ENCODE measurements around the gene PAX8. TPM values are rescaled to one million over a fixed set of nuclear protein-coding genes. Genes with fewer than 3 reads are reported as not detected.
"Not testable (repeated sequence)": the region's sequence is repeated elsewhere in the genome, so short reads cannot be mapped to it uniquely, and the experiment has no call there.

Gene PAX8
- total and polyA plus RNA-seq, 5 experiments from 2014 or later: 0.52 to 1.6 (median 0.73) TPM

- ATAC-seq: no peak
- Mint-ChIP-seq H3K36me3 (peaks cover 0 to 24% (median 0%) of the 10 kb centered on the region in 3 donors), H3K27me3 (no peaks in the 10 kb centered on the region), H3K9me3 (no peaks in the 10 kb centered on the region), H3K4me3 (no peak overlapping the region), H3K4me1 (peaks cover 0 to 41% (median 13%) of the 10 kb centered on the region in 4 donors), H3K27ac (peak overlapping the region in 2 of 10 donors; percentile 28 to 31)
- no peak for DNase-seq
- POLR2A ChIA-PET: no interaction called here
These were observed 39.6 kb downstream of the PAX8 start for GRCh38 chr2:113238871-113239839.

DNA sequence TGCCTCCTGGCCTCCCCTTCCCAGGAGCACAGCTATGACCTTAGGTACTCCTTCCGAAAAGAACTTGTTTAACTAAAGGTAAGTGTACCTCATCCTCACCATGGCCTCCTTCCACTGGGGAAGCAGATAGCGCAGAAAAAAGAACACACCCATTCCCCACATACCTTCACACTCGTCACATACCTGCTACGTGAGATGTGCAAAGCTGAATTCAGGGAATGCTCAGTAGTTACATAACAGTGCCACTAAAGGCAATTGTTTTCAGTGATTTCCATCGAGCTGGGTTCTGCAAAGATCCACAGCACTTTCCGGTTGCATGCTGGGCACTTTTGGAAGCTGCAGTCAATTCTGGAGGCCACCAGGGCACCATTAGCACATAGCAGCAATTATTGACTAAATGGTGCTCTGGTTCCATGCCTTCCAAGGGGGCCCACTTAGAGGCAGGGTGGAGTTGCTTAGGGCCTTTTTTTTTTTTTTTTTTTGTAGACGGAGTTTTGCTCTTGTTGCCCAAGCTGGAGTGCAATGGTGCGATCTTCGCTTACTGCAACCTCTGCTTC lies 41.0 kb downstream of the PAX8 start:
- H3K9me3 Mint-ChIP-seq: no peaks in the 10 kb centered on the region
- POLR2A ChIA-PET: no interaction called here
- H3K27me3 Mint-ChIP-seq: no peaks in the 10 kb centered on the region
- ATAC-seq (no peak), DNase-seq (no peak)
- H3K27ac Mint-ChIP-seq: peak overlapping the region in 1 of 10 donors; percentile 84
- H3K36me3 Mint-ChIP-seq: peaks cover 0 to 24% (median 0%) of the 10 kb centered on the region in 3 donors
- peak overlapping the region in 6 of 10 donors; percentile 39 to 85 (median 52) for H3K4me3 Mint-ChIP-seq
- peaks cover 0 to 41% (median 13%) of the 10 kb centered on the region in 4 donors for H3K4me1 Mint-ChIP-seq

GRCh38 chr2:113236367-113237159 lies 42.2 kb downstream of the PAX8 start:
- peak overlapping the region in 6 of 10 donors; percentile 50 to 85 (median 78) for H3K4me3 Mint-ChIP-seq
- POLR2A ChIA-PET: interaction anchor here (0.9 kb wide), 1 partner anchor 20 kb away, joined by 3 read pairs; no protein-coding TSS in a partner anchor
- DNase-seq: no peak
- ATAC-seq: no peak
- no peaks in the 10 kb centered on the region for H3K27me3 Mint-ChIP-seq
- peaks cover 0 to 24% (median 0%) of the 10 kb centered on the region in 3 donors for H3K36me3 Mint-ChIP-seq
- H3K4me1 Mint-ChIP-seq: peaks cover 0 to 41% (median 13%) of the 10 kb centered on the region in 4 donors
- H3K9me3 Mint-ChIP-seq: no peaks in the 10 kb centered on the region
- H3K27ac Mint-ChIP-seq: peak overlapping the region in 5 of 10 donors; percentile 40 to 84 (median 63)

- H3K4me3 Mint-ChIP-seq: peak overlapping the region; percentile 27 to 98 (median 92)
- H3K4me1 Mint-ChIP-seq: peaks cover 5 to 35% (median 10%) of the 10 kb centered on the region in 4 donors
- peak overlapping the region in 9 of 10 donors; percentile 77 to 97 (median 94) for H3K27ac Mint-ChIP-seq
- not testable (repeated sequence) for H3K27me3 Mint-ChIP-seq, H3K9me3 Mint-ChIP-seq
- H3K36me3 Mint-ChIP-seq: peaks cover 0 to 21% (median 0%) of the 10 kb centered on the region in 3 donors
- POLR2A ChIA-PET: interaction anchor here (0.5 to 1.9 kb wide), 9 partner anchors 10 to 64 kb away, joined by 3 to 14 read pairs (median 4); partner anchors contain the start of gene PSD4
- peak in 8 of 10 donors; percentile 17 to 82 (median 47) for DNase-seq
- peak; percentile 89 to 94 for ATAC-seq
These were observed 43.1 kb downstream of the PAX8 start for GRCh38 chr2:113235347-113236226.

- DNase-seq: no peak
- peaks cover 6 to 34% (median 15%) of the 10 kb centered on the region in 4 donors for H3K4me1 Mint-ChIP-seq
- H3K36me3 Mint-ChIP-seq: peaks cover 0 to 21% (median 0%) of the 10 kb centered on the region in 3 donors
- H3K9me3 Mint-ChIP-seq: no peaks in the 10 kb centered on the region
- no peaks in the 10 kb centered on the region for H3K27me3 Mint-ChIP-seq
- peak overlapping the region in 7 of 10 donors; percentile 89 to 97 (median 94) for H3K27ac Mint-ChIP-seq
- peak overlapping the region; percentile 27 to 98 (median 92) for H3K4me3 Mint-ChIP-seq
- POLR2A ChIA-PET: interaction anchor here (0.7 to 1.9 kb wide), 8 partner anchors 11 to 63 kb away, joined by 3 to 14 read pairs (median 4); partner anchors contain the start of gene PSD4
- no peak for ATAC-seq
These were observed 43.9 kb downstream of the PAX8 start for GRCh38 chr2:113234721-113235346.

DNA sequence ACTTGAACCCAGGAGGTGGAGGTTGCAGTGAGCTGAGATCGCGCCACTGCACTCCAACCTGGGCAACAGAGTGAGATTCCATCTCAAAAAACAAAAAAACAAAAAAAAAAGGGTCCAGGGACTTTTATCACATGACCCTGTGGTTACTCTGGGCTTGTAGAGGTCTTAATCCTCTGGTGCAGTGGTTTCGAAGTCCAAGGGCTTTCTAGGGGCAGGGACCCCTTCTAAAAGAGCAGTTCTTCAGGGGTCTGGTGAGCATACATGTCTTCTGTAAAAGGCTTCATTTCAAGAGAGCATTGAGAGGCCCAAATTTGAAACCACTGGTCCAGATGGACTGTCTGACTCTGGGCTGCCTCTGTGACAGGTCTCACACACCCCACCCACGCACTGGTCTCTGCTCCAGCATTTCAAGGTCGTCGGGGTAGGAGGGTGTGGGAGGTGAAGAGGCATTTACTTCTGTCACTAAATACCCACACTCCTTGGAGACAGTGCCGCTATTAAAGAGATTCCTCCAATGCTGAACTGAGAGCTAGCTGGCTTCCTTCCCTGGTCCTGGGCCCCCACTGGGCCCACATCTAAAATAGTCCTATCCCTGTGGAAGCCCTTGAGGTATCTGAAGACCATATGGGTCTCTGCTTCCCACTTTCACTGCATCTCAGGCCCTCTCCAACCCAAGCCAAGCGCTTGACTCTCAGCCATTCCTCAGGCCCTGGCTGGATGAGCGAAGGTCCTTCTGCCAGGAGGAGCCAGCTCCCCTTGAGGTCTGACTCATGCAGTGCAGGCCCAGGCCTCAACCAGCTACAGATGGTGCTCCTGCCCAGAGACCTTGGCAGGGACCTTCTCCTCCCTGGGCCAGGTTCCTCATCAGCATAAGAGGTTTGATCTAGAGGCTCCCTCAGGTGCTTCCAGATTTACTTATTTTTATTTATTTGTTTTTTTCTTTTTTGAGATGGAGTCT lies 44.8 kb downstream of the PAX8 start:
- no peak for ATAC-seq
- Mint-ChIP-seq H3K4me1 (peaks cover 8 to 26% (median 16%) of the 10 kb centered on the region in 4 donors), H3K9me3 (no peaks in the 10 kb centered on the region), H3K27me3 (no peaks in the 10 kb centered on the region), H3K27ac (peak overlapping the region in 3 of 10 donors; percentile 36 to 95 (median 47)), H3K36me3 (peaks cover 0 to 15% (median 0%) of the 10 kb centered on the region in 3 donors), H3K4me3 (peak overlapping the region in 5 of 10 donors; percentile 4 to 26 (median 18))
- no peak for DNase-seq
- POLR2A ChIA-PET: interaction anchor here (1.9 kb wide), 1 partner anchor 29 kb away, joined by 14 read pairs; no protein-coding TSS in a partner anchor

GRCh38 chr2:113232740-113233139 lies 46.0 kb downstream of the PAX8 start:
- H3K27ac Mint-ChIP-seq: no peak overlapping the region
- ATAC-seq (no peak), DNase-seq (no peak)
- H3K36me3 Mint-ChIP-seq: peaks cover 0 to 8% (median 0%) of the 10 kb centered on the region in 3 donors
- H3K4me3 Mint-ChIP-seq: no peak overlapping the region
- POLR2A ChIA-PET: interaction anchor here (0.7 kb wide), 1 partner anchor 52 kb away, joined by 3 read pairs; no protein-coding TSS in a partner anchor
- H3K27me3 Mint-ChIP-seq: no peaks in the 10 kb centered on the region
- H3K9me3 Mint-ChIP-seq: no peaks in the 10 kb centered on the region
- peaks cover 8 to 23% (median 16%) of the 10 kb centered on the region in 4 donors for H3K4me1 Mint-ChIP-seq

DNA sequence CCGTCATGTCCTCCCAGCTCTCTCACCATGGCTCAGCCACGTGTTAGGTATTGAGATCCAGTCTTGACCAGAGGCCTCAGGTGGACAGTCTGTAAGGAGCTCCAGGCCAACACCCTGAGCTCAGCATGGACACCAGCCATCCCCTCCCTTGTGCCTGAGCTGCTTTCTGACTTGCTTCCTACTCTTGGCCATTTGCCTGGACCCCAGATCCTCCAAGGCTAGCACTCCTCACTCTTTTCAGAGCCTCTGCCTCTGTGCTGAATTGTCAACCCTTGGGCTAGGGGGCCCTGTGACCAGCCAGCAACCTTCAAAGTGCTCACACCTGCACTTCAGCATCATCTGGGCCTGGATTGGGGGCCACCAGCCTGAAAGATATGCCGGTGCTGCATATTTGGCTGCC lies 46.6 kb downstream of the PAX8 start:
- Mint-ChIP-seq H3K9me3 (no peaks in the 10 kb centered on the region), H3K27me3 (no peaks in the 10 kb centered on the region), H3K27ac (no peak overlapping the region), H3K36me3 (peaks cover 0 to 2% (median 0%) of the 10 kb centered on the region in 3 donors), H3K4me3 (no peak overlapping the region), H3K4me1 (peaks cover 7 to 18% (median 14%) of the 10 kb centered on the region in 4 donors)
- no peak for ATAC-seq
- DNase-seq: no peak
- POLR2A ChIA-PET: interaction anchor here (0.6 kb wide), 1 partner anchor 21 kb away, joined by 3 read pairs; no protein-coding TSS in a partner anchor

- no peak overlapping the region for H3K4me3 Mint-ChIP-seq
- POLR2A ChIA-PET: no interaction called here
- ATAC-seq (no peak), DNase-seq (no peak)
- no peaks in the 10 kb centered on the region for H3K9me3 Mint-ChIP-seq
- H3K4me1 Mint-ChIP-seq: peaks cover 5 to 13% (median 11%) of the 10 kb centered on the region in 4 donors
- H3K36me3 Mint-ChIP-seq: peaks cover 0 to 2% (median 0%) of the 10 kb centered on the region in 3 donors
- H3K27me3 Mint-ChIP-seq: no peaks in the 10 kb centered on the region
- H3K27ac Mint-ChIP-seq: no peak overlapping the region
These were observed 47.7 kb downstream of the PAX8 start for GRCh38 chr2:113231064-113231463.

- Mint-ChIP-seq H3K27me3 (no peaks in the 10 kb centered on the region), H3K9me3 (no peaks in the 10 kb centered on the region), H3K4me1 (peaks cover 5 to 13% (median 11%) of the 10 kb centered on the region in 4 donors), H3K36me3 (peaks cover 0 to 2% (median 0%) of the 10 kb centered on the region in 3 donors), H3K27ac (peak overlapping the region in 3 of 10 donors; percentile 12 to 58 (median 46)), H3K4me3 (no peak overlapping the region)
- POLR2A ChIA-PET: no interaction called here
- DNase-seq (peak in 1 of 10 donors; percentile 3), ATAC-seq (no peak)
These were observed 48.2 kb downstream of the PAX8 start for GRCh38 chr2:113230531-113230930.

Measured in naive thymus-derived CD8-positive, alpha-beta T cell (primary cell).